ENCODE results near the gene TMEM154.

The TMEM154 gene

DNA sequence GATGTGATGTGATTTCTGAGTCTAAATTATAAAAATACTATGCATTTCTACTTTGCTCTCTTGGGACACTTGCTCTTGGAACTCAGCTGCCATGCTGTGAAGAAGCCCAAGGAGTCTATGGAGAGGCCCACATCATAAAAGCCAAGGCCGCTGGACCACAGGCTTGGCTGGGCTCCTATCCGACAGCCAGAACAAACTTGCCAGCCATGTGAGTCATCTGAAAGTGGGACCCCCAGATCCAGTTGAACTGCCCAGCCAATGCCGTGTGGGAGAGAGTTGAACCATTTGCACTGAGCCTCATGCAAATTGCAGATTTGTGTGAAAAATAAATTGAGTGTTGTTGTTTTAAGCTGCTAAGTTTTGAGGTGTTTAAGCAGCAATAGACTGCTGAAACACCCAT, 60.2 kb downstream of the TMEM154 start:
- no peak overlapping the region for H3K4me3 ChIP-seq (replicated peaks; ENCODE audit: low read depth, low read length)
- TF ChIP-seq, protein P1, sequence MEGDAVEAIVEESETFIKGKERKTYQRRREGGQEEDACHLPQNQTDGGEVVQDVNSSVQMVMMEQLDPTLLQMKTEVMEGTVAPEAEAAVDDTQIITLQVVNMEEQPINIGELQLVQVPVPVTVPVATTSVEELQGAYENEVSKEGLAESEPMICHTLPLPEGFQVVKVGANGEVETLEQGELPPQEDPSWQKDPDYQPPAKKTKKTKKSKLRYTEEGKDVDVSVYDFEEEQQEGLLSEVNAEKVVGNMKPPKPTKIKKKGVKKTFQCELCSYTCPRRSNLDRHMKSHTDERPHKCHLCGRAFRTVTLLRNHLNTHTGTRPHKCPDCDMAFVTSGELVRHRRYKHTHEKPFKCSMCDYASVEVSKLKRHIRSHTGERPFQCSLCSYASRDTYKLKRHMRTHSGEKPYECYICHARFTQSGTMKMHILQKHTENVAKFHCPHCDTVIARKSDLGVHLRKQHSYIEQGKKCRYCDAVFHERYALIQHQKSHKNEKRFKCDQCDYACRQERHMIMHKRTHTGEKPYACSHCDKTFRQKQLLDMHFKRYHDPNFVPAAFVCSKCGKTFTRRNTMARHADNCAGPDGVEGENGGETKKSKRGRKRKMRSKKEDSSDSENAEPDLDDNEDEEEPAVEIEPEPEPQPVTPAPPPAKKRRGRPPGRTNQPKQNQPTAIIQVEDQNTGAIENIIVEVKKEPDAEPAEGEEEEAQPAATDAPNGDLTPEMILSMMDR (IDR thresholded peaks at IDR 0.05; ENCODE audit: low read length, missing control alignments) = no peak
- DNase-seq (ENCODE audit: low read depth) = no peak

DNA sequence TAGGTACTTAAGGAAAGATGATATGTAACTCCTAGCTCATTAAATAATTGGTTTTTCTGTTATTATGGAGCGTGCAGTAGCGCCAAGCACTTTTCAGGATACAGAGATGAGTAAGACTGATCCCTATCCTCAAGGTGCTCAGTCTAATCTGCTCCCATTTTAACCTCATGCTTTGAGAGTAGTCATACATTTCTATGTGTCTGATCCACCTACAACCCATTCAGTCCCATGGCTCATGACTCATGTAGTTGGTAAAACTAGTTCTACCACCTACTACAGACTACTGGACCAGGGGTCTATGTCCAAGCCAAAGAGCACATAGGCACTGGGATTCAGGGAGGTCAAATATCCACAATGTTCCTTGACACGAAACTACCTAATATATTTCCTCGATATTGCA, 60.8 kb downstream of the TMEM154 start:
- no peak overlapping the region for H3K4me3 ChIP-seq (replicated peaks; ENCODE audit: low read depth, low read length)
- TF ChIP-seq, protein P1 (IDR thresholded peaks at IDR 0.05; ENCODE audit: low read length, missing control alignments) = no peak
- no peak for DNase-seq (ENCODE audit: low read depth)

DNA sequence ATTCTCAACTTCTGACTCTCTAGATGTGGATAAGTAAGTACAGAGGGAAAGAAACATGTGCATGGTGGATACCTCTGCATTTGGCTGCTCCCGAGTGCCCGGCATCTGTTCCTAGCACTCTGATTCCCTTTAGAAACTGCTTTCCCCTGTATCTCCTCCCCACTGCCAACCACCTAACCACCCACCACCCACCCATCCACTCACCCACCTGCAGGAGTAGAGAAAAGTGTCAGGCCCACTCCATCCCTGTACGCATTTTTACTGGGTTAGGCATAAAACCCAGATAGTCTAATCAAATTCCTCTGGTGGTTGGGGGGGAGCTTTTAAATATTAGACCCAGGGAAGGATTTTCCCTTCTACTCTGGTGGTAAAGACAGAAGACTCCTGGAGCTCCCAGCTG, 63.0 kb downstream of the TMEM154 start:
- TF ChIP-seq, protein P1 (IDR thresholded peaks at IDR 0.05; ENCODE audit: low read length, missing control alignments) = no peak
- no peak overlapping the region for H3K4me3 ChIP-seq (replicated peaks; ENCODE audit: low read depth, low read length)
- DNase-seq (ENCODE audit: low read depth) = no peak

DNA sequence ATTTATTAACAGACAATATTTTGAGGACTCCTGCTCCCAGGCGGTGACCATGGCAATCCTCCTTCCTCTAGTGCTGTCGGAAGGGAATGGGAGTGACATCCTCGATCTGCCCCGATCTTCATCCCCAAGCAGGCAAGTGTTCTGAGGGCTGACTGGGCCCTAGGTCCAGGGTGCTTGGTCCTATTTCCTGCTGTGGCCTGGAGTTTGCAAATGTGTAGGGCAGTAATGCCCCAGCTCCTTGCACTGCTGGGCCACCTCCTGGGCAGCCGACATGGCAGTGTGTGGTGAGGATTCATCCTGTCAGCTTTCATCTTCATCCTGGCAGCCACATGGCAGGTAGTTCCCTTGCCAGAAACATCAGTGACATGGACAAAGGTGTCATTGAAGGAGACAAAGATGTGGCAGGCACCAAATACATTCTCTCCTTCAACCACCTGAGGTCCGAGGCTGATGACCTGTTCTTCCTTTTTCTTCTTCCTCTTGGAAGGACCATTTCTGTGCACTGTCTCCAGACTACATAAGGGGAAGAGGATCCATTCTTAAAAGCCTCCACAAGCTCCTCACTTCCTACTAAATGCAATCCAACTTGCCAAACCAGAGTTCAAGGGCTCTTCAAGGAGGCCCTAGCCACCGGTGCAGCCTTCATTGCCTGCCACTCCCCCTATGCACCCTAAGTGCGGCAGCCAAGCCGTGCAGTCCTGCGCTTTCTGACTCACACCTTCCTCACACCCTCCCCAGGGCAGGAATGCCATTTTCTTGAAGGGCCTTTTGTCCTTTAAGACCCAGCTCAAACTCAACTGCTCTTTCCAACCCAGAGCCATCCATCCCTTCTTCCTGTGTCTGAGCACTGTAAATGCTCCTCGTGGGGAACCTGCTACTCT, 65.7 kb downstream of the TMEM154 start:
- no peak for DNase-seq (ENCODE audit: low read depth)

DNA sequence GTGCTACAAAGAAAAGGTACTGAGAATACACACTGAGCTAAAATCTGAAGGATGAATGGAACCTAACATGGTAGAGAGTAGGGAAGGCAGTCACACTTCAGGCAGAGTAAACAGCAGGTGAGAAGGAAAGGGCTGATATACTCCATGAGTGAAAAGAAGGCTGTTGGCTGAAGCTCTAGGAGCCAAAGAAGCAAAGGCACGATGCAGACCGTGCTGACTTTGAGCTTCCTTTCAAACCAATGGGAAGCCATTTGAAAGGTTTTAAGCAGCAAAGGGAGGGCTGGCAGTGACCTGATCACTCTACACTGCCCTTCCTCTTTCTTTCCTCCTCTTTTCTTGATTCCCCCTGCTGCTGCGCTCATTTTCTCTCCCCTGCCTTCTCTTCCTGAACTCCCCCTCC, 66.4 kb downstream of the TMEM154 start:
- TF ChIP-seq, protein P1 (IDR thresholded peaks at IDR 0.05; ENCODE audit: low read length, missing control alignments) = no peak
- DNase-seq (ENCODE audit: low read depth) = no peak
- no peak overlapping the region for H3K4me3 ChIP-seq (replicated peaks; ENCODE audit: low read depth, low read length)

More for the DNA sequence above, 65.7 kb downstream of the TMEM154 start:
- no peak overlapping the region for H3K4me3 ChIP-seq (replicated peaks; ENCODE audit: low read depth, low read length)
- TF ChIP-seq, protein P1 (IDR thresholded peaks at IDR 0.05; ENCODE audit: low read length, missing control alignments) = no peak

DNA sequence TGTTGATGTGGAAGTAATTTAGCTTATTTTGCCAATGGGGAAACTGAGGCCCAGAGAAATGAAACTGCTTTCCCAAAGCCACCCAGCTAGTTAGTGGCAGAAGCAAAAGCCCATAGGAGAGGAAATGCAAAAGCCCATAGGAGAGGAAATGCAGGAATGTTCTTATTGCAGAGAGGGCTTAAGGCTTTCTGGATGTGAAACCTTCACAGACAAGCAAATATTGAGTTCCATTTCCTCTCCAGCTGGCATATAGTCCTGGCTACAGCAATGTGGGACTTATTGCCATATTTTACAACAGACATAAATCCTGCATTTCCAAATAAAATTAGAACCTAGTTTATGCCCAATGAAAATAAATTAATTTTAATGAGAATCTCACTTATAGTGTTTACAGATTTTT, 69.7 kb downstream of the TMEM154 start:
- DNase-seq (ENCODE audit: low read depth) = no peak
- H3K4me3 ChIP-seq (replicated peaks; ENCODE audit: low read depth, low read length) = no peak overlapping the region
- TF ChIP-seq, protein P1 (IDR thresholded peaks at IDR 0.05; ENCODE audit: low read length, missing control alignments) = no peak

DNA sequence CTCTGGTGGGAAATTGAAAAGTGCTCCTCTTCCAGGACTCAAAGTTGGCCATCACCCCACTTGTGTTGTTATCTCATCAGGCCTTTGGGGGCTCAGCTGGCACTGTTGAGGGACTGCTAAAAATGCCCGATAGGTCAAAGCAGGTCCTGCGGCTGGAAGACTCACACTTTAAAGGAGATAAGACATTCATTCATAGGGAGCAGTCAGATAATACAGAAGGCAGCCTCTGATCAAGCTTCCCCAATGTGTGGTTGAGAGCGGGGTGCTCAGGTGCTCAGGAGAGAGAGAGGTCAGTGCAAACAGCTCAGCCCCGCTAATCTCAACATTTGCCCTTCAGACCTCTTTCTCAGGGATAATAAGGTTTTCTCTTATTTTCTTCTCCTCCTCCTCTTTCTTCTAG, 70.3 kb downstream of the TMEM154 start:
- DNase-seq (ENCODE audit: low read depth) = no peak
- TF ChIP-seq, protein P1 (IDR thresholded peaks at IDR 0.05; ENCODE audit: low read length, missing control alignments) = no peak
- H3K4me3 ChIP-seq (replicated peaks; ENCODE audit: low read depth, low read length) = no peak overlapping the region

Data from fibroblast of pulmonary artery (primary cell).